Stimulated activated CD4-positive, alpha-beta T cell treated with anti-CD3 and anti-CD28 coated beads, Interleukin-12 subunit alpha, Interleukin-12 subunit beta, amount 100 ng/mL, for 4 hours (primary cell): ENCODE data around the gene ATP6V1G2.
"Not testable (repeated sequence)": the region's sequence is repeated elsewhere in the genome, so short reads cannot be mapped to it uniquely, and the experiment has no call there.

ENCODE experiments used
- DNase-seq: peaks from one replicate; pipeline ENCODE4 v3.0.0-alpha.2; 2020

ATP6V1G2 gene

GRCh38 chr6:31528307-31528777, 18.1 kb downstream of the ATP6V1G2 start:
- DNase-seq, result no peak

- DNase-seq, result no peak
Observed at GRCh38 chr6:31525932-31526591, 20.3 kb downstream of the ATP6V1G2 start.

DNA sequence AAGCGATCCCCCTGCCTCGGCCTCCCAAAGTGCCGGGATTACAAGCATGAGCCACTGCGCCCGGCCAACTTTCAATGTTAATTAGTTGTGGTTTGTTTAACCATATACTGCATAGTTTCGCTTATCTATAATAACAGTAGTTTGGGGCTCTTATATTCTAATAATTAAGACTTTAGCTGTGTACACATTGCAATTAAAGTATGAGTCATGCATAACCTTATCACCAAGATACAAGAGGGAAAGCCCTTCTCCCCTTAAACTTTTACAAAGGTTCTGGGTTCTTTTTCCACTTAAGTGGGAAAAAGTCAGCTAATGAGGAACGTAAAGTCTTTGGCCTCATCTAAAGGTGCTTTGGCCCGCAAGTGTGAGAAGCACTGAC, 20.9 kb downstream of the ATP6V1G2 start:
- DNase-seq, result no peak

DNA sequence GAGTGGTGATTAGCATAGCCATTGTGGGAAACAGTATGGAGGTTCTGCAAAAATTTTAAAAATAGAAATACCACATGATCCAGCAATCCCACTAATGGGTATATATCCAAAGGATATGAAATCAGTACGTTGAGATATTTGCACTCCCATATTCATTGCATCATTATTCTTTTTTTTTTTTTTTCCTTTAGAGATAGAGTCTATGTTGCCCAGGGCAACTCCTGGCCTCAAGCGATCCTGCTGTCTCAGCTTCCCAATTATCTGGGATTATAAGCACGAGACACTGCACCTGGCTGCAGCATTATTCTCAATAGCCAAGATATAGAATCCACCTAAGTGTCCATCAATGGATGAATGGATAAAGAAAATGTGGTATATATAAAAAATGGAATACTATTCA, 24.6 kb downstream of the ATP6V1G2 start:
- no peak for DNase-seq

- no peak for DNase-seq
Observed at GRCh38 chr6:31513456-31514165, 32.8 kb downstream of the ATP6V1G2 start.

- no peak for DNase-seq
Observed at GRCh38 chr6:31510007-31510406, 36.4 kb downstream of the ATP6V1G2 start.

- not testable (repeated sequence) for DNase-seq
Observed at GRCh38 chr6:31509036-31509435, 37.4 kb downstream of the ATP6V1G2 start.

DNA sequence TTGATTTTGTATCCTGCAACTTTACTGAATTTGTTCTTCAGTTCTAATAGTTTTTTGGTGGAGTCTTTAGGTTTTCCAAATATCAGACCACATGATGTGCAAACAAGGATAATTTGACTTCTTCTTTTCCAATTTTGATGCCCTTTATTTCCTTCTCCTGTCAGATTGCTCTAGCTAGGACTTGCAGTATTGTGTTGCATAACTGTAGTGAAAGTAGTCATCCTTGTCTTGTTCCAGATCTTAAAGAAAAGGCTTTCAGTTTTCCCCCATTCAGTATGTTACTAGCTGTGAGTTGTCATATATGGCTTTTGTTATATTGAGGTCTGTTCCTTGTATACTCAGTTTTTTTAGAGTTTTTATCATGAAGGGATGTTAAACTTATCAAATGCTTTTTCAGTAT, 43.8 kb downstream of the ATP6V1G2 start:
- no peak for DNase-seq

GRCh38 chr6:31499648-31500047, 46.8 kb downstream of the ATP6V1G2 start:
- DNase-seq, result not testable (repeated sequence)

DNA sequence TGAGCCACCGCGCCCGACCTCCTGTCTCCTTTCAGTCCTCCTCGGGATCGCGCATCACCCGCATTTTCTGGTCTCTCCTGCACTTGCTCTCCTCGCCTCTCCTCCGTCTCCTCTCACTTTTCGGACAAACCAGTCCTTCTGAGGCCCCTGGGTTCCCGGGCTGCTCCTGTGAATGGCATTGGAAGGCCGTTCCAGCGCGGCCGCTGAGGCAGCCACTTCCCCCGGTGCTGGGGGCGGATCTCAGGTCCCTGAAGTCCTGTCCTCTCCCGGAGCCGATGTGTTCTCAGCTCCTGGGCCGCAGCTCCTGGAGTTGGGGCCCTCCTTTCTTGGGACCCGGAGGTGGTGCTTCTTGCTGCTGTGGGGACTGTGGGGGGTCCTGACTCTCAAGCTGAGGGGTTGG, 47.7 kb downstream of the ATP6V1G2 start:
- no peak for DNase-seq

DNA sequence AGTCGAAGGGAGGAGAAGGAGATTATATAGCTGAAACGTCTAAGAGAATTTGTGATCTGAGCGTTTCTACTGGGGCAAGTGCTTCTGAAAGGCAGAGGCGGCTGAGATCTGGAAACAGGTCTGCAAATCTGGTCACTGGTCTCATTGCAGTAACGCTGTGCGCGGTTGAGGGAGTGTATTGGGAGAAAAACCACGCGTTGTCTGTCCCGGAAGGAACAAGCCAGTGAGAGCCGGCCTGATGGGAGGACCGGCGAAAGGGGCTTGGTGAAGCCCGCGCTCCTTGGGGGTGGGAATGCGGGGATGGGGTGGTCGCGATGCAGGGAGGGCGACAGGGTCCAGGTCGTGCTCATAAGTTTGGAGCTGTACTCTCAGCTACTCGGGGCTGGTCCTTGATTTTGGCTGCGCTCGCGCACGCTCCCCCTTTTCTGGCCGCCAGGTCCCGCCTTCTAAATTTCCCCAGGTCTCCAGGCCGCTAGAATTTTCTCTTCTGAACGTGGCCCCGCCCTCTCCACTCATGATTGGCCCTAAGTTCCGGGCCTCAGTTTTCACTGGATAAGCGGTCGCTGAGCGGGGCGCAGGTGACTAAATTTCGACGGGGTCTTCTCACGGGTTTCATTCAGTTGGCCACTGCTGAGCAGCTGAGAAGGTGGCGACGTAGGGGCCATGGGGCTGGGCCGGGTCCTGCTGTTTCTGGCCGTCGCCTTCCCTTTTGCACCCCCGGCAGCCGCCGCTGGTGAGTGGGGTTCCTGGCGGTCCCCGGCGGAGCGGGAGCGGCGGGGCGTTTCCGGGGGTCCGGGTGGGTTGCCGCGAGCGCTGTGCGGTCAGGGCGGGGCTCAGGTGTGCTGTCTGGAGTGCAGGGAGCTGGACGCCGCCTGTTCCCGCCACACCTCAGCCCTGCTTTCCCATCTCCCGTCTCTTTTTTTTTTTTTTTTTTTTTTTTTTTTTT, 48.6 kb downstream of the ATP6V1G2 start, which contains the start of gene MICB:
Gene MICB, plus strand, starts transcription at position 615 of the 946 bp plus-strand sequence. Its CDS starts 49 bp downstream, at position 664.
- peak; percentile 81 for DNase-seq

GRCh38 chr6:31496826-31497225, 49.6 kb downstream of the ATP6V1G2 start:
- DNase-seq, result not testable (repeated sequence)

- no peak for DNase-seq
Observed at GRCh38 chr6:31495580-31495979, 50.8 kb downstream of the ATP6V1G2 start.
